Cerebellar nuclear complex (tissue), 1 donor: ENCODE data around the gene CUEDC1.
A peak's percentile ranks its signal among the peaks of the same experiment; 100 is the strongest.
"Not testable (repeated sequence)": the region's sequence is repeated elsewhere in the genome, so short reads cannot be mapped to it uniquely, and the experiment has no call there.

Source experiments
- DNase-seq, 2 experiments: peaks; one replicate each; lab custom pipeline; 2025; lab: John Stamatoyannopoulos, UW

The CUEDC1 gene

GRCh38 chr17:57859601-57860413 lies 95.4 kb downstream of the CUEDC1 start:
- no peak for DNase-seq

GRCh38 chr17:57858838-57859237 lies 96.4 kb downstream of the CUEDC1 start:
- DNase-seq = no peak

GRCh38 chr17:57856792-57857620 lies 98.2 kb downstream of the CUEDC1 start:
- no peak for DNase-seq

- no peak for DNase-seq
Measured at GRCh38 chr17:57855391-57856035, 99.7 kb downstream of the CUEDC1 start.

GRCh38 chr17:57853695-57854094 lies 101.5 kb downstream of the CUEDC1 start:
- DNase-seq = no peak

- DNase-seq = no peak
Measured at GRCh38 chr17:57852955-57853328, 102.3 kb downstream of the CUEDC1 start.

- DNase-seq = no peak
Measured at GRCh38 chr17:57852092-57852954, 102.9 kb downstream of the CUEDC1 start.

GRCh38 chr17:57849874-57850754 lies 105.1 kb downstream of the CUEDC1 start, which contains the start of gene MRPS23:
TSS of gene MRPS23 (minus strand) at chr17:57850044. CDS start at chr17:57850010, 34 bp downstream.
- DNase-seq = peak; percentile 91 to 97

GRCh38 chr17:57849163-57849873 lies 105.9 kb downstream of the CUEDC1 start:
- no peak for DNase-seq

GRCh38 chr17:57846056-57846945 lies 108.9 kb downstream of the CUEDC1 start:
- not testable (repeated sequence) for DNase-seq

GRCh38 chr17:57842280-57842679 lies 112.9 kb downstream of the CUEDC1 start:
- no peak for DNase-seq

GRCh38 chr17:57839571-57839923 lies 115.7 kb downstream of the CUEDC1 start:
- DNase-seq = no peak

- DNase-seq = no peak
Measured at GRCh38 chr17:57838857-57839570, 116.2 kb downstream of the CUEDC1 start.

- no peak for DNase-seq
Measured at GRCh38 chr17:57838453-57838852, 116.8 kb downstream of the CUEDC1 start.

- no peak for DNase-seq
Measured at GRCh38 chr17:57835333-57835900, 119.8 kb downstream of the CUEDC1 start.

GRCh38 chr17:57834146-57834741 lies 121.0 kb downstream of the CUEDC1 start:
- no peak for DNase-seq

- peak in 1 of 2 experiments; percentile 28 for DNase-seq
Measured at GRCh38 chr17:57833179-57833939, 121.9 kb downstream of the CUEDC1 start.
